AG09309 (cell line): ENCODE results near the gene TMEM33.

Experiments used
- DNase-seq: peaks from one replicate; pipeline ENCODE4 v3.0.0-alpha.2; 2010; ENCODE audit warnings: low read depth
- H3K4me3 ChIP-seq: 2 replicates; pipeline ENCODE4 v1.5.1; 2011; ENCODE audit warnings: mild to moderate bottlenecking, low read depth, low read length, moderate library complexity; ENCODE audit not compliant: control insufficient read depth
- TF ChIP-seq, protein P1 (sequence below): IDR thresholded peaks from 2 replicates; pipeline ENCODE4 v1.5.1; 2011; ENCODE audit warnings: mild to moderate bottlenecking, low read depth, low read length, inconsistent platforms; ENCODE audit not compliant: insufficient read depth, control insufficient read depth; ENCODE audit errors: missing control alignments

The TMEM33 gene

DNA sequence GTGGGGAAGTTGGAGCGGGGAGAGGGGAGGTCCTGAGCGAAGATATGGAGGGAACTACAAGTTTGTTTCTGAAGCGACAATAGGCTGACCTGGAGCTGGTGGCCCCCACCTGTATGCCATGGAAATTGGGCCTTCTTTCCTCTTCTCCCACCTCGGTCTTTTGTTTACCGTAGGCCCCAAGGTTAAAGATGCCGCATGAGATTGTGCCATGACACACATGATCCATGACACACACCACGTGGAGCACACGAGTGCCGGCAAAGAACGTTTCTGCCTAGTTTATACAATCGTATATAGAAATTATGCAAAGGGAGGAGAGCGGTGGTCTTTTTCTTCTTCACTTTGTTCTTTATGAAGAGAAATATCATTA, 408 bp downstream of the TMEM33 start:
- no peak for DNase-seq
- TF ChIP-seq, protein P1, sequence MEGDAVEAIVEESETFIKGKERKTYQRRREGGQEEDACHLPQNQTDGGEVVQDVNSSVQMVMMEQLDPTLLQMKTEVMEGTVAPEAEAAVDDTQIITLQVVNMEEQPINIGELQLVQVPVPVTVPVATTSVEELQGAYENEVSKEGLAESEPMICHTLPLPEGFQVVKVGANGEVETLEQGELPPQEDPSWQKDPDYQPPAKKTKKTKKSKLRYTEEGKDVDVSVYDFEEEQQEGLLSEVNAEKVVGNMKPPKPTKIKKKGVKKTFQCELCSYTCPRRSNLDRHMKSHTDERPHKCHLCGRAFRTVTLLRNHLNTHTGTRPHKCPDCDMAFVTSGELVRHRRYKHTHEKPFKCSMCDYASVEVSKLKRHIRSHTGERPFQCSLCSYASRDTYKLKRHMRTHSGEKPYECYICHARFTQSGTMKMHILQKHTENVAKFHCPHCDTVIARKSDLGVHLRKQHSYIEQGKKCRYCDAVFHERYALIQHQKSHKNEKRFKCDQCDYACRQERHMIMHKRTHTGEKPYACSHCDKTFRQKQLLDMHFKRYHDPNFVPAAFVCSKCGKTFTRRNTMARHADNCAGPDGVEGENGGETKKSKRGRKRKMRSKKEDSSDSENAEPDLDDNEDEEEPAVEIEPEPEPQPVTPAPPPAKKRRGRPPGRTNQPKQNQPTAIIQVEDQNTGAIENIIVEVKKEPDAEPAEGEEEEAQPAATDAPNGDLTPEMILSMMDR: no peak
- H3K4me3 ChIP-seq: peak overlapping the region; percentile 100

DNA sequence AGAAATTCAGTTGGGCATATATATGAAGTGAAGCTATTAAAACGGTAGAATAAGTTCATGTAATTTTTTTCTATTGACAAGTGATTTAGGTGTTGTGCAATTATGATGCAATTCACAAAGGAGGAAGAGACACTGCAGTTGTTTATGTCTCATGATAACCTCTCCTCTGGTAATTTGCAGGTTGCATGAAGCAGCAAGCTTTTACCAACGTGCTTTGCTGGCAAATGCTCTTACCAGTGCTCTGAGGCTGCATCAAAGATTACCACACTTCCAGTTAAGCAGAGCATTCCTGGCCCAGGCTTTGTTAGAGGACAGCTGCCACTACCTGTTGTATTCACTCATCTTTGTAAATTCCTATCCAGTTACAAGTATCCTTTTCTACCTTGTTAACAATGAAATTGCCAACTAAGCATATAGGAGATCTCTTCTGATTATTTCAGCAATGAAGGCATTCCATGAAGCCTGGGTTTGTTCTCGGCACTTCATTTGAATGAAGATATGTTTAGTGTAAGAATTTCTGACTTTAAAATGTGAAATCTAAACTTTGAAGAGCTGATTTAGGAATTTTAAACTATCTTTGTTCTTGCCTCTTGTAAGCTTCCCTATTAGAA, 3.9 kb downstream of the TMEM33 start:
- H3K4me3 ChIP-seq: no peak overlapping the region
- TF ChIP-seq, protein P1: no peak
- no peak for DNase-seq

- DNase-seq: no peak
- TF ChIP-seq, protein P1: no peak
Observed at GRCh38 chr4:41940834-41941233, 5.6 kb downstream of the TMEM33 start.

DNA sequence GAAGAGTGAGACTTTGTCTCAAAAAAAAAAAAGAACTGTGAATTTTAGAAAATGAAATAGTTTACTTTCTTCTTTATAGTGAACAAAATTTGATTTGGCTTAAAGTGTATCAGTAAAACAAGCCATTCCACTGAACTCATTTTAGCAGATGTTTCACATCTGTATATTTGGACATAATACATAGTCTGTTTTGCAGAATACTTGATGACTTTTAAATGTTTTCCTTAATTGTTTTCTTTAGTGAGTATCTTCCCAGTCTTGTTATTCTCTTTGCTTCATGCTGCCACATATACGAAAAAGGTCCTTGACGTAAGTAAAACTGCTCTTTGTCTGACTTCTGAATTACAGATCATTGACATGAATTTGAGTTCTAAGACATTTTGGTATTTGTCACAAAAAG, 8.3 kb downstream of the TMEM33 start:
- TF ChIP-seq, protein P1: no peak
- no peak overlapping the region for H3K4me3 ChIP-seq
- no peak for DNase-seq

More at GRCh38 chr4:41940834-41941233, 5.6 kb downstream of the TMEM33 start:
- no peak overlapping the region for H3K4me3 ChIP-seq

GRCh38 chr4:41944089-41944488, 8.9 kb downstream of the TMEM33 start:
- DNase-seq: no peak
- TF ChIP-seq, protein P1: no peak
- no peak overlapping the region for H3K4me3 ChIP-seq

GRCh38 chr4:41949531-41949930, 14.3 kb downstream of the TMEM33 start:
- H3K4me3 ChIP-seq: no peak overlapping the region
- DNase-seq: no peak
- TF ChIP-seq, protein P1: no peak

GRCh38 chr4:41957634-41958033, 22.4 kb downstream of the TMEM33 start:
- no peak for DNase-seq
- no peak overlapping the region for H3K4me3 ChIP-seq
- TF ChIP-seq, protein P1: peak; percentile 14
